Measurements from ENCODE around the gene CEP250. TPM values are rescaled to one million over a fixed set of nuclear protein-coding genes. Genes with fewer than 3 reads are reported as not detected.

The CEP250 gene
- total RNA-seq, 1 donor from 2014 or later = 58.5 TPM

GRCh38 chr20:35508493-35509218, 53.3 kb downstream of the CEP250 start:
- DNase-seq (ENCODE audit: extremely low spot score, unreplicated experiment) = no peak
- no peak overlapping the region for H3K27ac Mint-ChIP-seq (ENCODE audit: unreplicated experiment)
- peaks cover 8% of the 10 kb centered on the region for H3K4me1 Mint-ChIP-seq (ENCODE audit: unreplicated experiment)
- no peaks in the 10 kb centered on the region for H3K9me3 Mint-ChIP-seq (ENCODE audit: unreplicated experiment)
- no peak overlapping the region for H3K4me3 Mint-ChIP-seq (ENCODE audit: unreplicated experiment)
- H3K27me3 Mint-ChIP-seq (ENCODE audit: unreplicated experiment) = no peaks in the 10 kb centered on the region
- TF ChIP-seq CTCF (IDR thresholded peaks at IDR 0.05) = no peak
- H3K36me3 Mint-ChIP-seq (ENCODE audit: unreplicated experiment) = peaks cover 48% of the 10 kb centered on the region

DNA sequence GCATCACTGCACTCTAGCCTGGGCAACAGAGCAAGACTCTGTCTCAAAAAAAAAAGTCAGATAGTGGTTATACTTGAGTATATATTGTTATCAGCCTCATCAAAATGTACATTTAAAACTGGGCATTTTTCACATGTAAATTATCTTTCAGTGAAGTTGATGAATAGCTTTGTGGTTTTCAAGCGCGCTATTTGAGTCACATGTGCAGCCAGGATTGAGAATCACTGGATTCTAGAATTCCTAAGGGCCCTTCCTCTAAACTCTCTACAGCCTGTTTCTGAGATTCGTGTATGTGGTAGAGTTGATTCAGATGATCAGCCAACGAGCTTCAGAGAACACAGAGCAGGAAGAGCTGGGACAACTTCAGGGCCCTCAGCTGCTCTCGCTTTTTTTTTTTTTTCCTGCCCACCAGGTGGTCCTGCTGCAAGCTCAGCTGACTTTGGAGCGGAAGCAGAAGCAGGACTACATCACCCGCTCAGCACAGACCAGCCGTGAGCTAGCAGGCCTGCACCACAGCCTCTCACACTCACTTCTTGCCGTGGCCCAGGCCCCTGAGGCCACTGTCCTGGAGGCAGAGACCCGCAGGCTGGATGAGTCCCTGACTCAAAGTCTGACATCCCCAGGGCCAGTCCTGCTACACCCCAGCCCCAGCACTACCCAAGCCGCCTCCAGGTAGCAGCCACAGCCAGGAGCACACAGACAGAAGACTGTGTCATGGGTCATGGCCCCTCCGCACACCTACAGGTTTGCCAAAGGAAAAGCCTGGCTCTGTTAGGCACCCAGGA, 55.7 kb downstream of the CEP250 start:
- H3K9me3 Mint-ChIP-seq (ENCODE audit: unreplicated experiment) = no peaks in the 10 kb centered on the region
- no peak overlapping the region for H3K4me3 Mint-ChIP-seq (ENCODE audit: unreplicated experiment)
- H3K27ac Mint-ChIP-seq (ENCODE audit: unreplicated experiment) = no peak overlapping the region
- no peak for DNase-seq (ENCODE audit: extremely low spot score, unreplicated experiment)
- peaks cover 33% of the 10 kb centered on the region for H3K36me3 Mint-ChIP-seq (ENCODE audit: unreplicated experiment)
- H3K4me1 Mint-ChIP-seq (ENCODE audit: unreplicated experiment) = peaks cover 2% of the 10 kb centered on the region
- TF ChIP-seq CTCF (IDR thresholded peaks at IDR 0.05) = no peak
- H3K27me3 Mint-ChIP-seq (ENCODE audit: unreplicated experiment) = no peaks in the 10 kb centered on the region

DNA sequence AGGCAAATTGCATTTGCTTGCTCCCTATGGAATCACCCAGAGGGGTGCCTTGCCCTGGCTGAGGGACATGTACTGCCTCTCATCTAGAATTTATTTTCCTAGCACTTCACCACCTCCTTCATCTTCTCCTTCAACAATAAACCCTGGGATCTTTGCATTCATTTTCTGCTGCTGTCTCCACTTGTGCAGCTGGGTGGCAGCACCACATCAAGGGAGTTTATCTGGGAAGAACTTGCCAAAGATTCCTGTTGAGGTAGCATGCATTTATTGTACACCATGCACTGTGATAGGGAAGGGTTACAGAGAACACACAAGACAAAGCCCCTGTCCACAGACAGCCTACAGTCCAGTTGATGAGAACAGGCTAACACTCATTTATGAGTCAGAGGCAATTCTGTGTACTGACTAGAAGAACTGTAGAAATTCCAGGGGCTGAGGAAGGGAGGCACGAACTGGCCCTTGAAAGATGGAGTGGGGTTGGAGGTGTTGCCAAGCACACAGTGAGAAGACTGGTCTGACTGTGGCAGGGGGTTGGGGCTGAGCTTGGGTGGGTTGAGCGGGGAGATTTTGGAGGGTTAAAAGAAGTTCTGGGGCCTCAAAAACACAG, 56.5 kb downstream of the CEP250 start:
- H3K4me3 Mint-ChIP-seq (ENCODE audit: unreplicated experiment) = no peak overlapping the region

GRCh38 chr20:35514371-35514932, 59.1 kb downstream of the CEP250 start:
- no peak overlapping the region for H3K4me3 Mint-ChIP-seq (ENCODE audit: unreplicated experiment)
- peaks cover 3% of the 10 kb centered on the region for H3K4me1 Mint-ChIP-seq (ENCODE audit: unreplicated experiment)
- no peaks in the 10 kb centered on the region for H3K27me3 Mint-ChIP-seq (ENCODE audit: unreplicated experiment)
- H3K9me3 Mint-ChIP-seq (ENCODE audit: unreplicated experiment) = no peaks in the 10 kb centered on the region
- H3K27ac Mint-ChIP-seq (ENCODE audit: unreplicated experiment) = no peak overlapping the region
- peaks cover 19% of the 10 kb centered on the region for H3K36me3 Mint-ChIP-seq (ENCODE audit: unreplicated experiment)
- DNase-seq (ENCODE audit: extremely low spot score, unreplicated experiment) = no peak
- TF ChIP-seq CTCF (IDR thresholded peaks at IDR 0.05) = no peak

More for the DNA sequence above, 56.5 kb downstream of the CEP250 start:
- peaks cover 32% of the 10 kb centered on the region for H3K36me3 Mint-ChIP-seq (ENCODE audit: unreplicated experiment)
- no peaks in the 10 kb centered on the region for H3K27me3 Mint-ChIP-seq (ENCODE audit: unreplicated experiment)
- TF ChIP-seq CTCF (IDR thresholded peaks at IDR 0.05) = peak; percentile 65
- no peak for DNase-seq (ENCODE audit: extremely low spot score, unreplicated experiment)
- H3K27ac Mint-ChIP-seq (ENCODE audit: unreplicated experiment) = no peak overlapping the region
- H3K4me1 Mint-ChIP-seq (ENCODE audit: unreplicated experiment) = peaks cover 5% of the 10 kb centered on the region
- H3K9me3 Mint-ChIP-seq (ENCODE audit: unreplicated experiment) = no peaks in the 10 kb centered on the region

Measured in osteocyte (in vitro differentiated cells).